Prostate gland (tissue), 2 donors: ENCODE measurements around the gene EPHB3. TPM values are rescaled to one million over a fixed set of nuclear protein-coding genes. Genes with fewer than 3 reads are reported as not detected.

ENCODE experiments used
- DNase-seq: peaks from one replicate; pipeline ENCODE4 v3.0.0-alpha.2; 2019; ENCODE audit warnings: low spot score
- H3K27ac ChIP-seq, 2 donors: fragments of 200-600 bp; sonication (generic); 2 replicates each; pipeline ENCODE4 v1.5.1; 2017 to 2019
- H3K27me3 ChIP-seq: fragments of 200-600 bp; sonication (generic); replicated peaks from 2 replicates; pipeline ENCODE4 v1.5.1; 2019; ENCODE audit not compliant: insufficient read depth
- H3K36me3 ChIP-seq, 2 donors: fragments of 200-600 bp; sonication (generic); 1 replicate in 1 of 2; 2 replicates in 1 of 2; pipeline versions ENCODE4 v1.5.1 to v1.8.1; 2017 to 2019
- H3K4me1 ChIP-seq: fragments of 200-600 bp; sonication (generic); replicated peaks from 2 replicates; pipeline ENCODE4 v1.5.1; 2019
- H3K4me3 ChIP-seq, 2 donors: fragments of 200-600 bp; sonication (generic); 2 replicates each; pipeline ENCODE4 v1.5.1; 2017 to 2019
- H3K9me3 ChIP-seq: fragments of 200-600 bp; sonication (generic); 2 replicates; pipeline ENCODE4 v1.5.1; 2017
- POLR2A ChIP-seq: fragments of 450-650 bp; IDR thresholded peaks from one replicate; pipeline ENCODE4 v1.6.1; 2016; ENCODE audit warnings: antibody characterized with exemption, mild to moderate bottlenecking
- POLR2AphosphoS5 ChIP-seq: sonication (generic); formaldehyde crosslinking; IDR thresholded peaks from one replicate; pipeline ENCODE4 v1.6.1; 2017; ENCODE audit warnings: antibody characterized with exemption
- WGBS: methylation state at CpG from one replicate; pipeline ENCODE4 v1.1.5; 2018; 5-methylcytosine and 5-hydroxymethylcytosine counted together
- intact Hi-C: fragments of 100-400 bp; cut with DNase I; formaldehyde crosslinking; loops from one replicate; pipeline ENCODE4 v1.14.2; 2022
- total RNA-seq, 2 donors: library from RNA; depleted of rRNA; stranded (reverse); fragments of >200 nt; gene quantifications; one replicate each; pipeline ENCODE4 v1.1.0, GENCODE V29; 2016
- TF ChIP-seq, protein P1 (sequence below), 4 experiments: fragments of 200-600 bp in 2 of 4; fragments of 450-650 bp in 2 of 4; sonication (generic) in 2 of 4; IDR thresholded peaks; 1 replicate in 3 of 4; 2 replicates in 1 of 4; pipeline ENCODE4 v1.5.1; 2016 to 2019; ENCODE audit warnings: antibody characterized with exemption in 4 of 4, mild to moderate bottlenecking in 2 of 4, moderate library complexity in 2 of 4

Gene EPHB3
- total RNA-seq, 2 donors from 2014 or later = 11.9 to 25.2 TPM

DNA sequence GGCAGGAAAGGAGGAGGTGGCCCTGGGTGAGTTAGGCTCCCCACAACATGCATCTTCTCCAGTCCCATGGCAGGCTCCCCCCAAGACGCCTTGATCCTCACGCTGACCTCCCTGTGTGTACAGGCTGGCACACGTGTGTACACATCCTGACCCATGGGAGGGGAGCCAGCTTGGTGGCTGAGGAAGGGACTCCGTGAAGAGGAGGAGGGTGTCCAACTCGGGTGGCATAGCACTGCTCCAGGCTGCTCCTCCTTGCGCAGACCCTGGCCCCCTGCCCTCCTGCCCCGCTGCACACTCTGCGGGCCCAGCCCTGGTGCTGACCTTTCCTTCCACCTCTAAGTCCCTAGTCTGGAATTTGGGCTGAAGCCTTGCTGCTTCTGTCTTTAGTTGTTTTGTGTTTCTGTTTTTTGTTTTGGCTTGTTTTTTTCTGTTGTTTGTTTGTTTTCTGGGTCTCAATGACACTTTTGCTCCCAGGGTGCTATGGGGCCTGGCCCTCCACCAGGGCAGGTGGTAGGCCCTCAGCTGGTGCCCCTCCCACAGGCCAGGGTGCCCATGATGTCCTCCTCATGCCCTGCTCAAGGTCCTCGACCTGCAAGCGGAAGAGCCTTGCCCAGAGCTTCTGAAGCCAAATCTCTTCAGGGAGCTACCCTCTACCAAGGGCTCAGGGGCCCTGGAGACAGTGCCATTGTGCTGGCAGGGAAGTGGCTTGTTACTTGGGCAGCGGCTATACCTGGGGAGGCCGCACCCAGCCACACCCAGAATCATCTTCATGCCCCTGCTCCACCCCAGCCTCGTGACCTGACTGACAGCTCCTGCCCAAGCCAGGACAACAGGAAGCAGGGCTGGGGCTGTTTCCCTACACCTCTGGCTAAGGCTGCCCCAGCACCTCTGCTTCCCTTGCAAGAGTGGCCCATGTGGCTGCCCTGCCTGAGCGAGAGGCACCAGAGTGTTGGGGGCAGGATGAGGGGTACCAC lies 5.1 kb downstream of the EPHB3 start:
- TF ChIP-seq POLR2A (no peak), POLR2AphosphoS5 (no peak)
- TF ChIP-seq, protein P1, sequence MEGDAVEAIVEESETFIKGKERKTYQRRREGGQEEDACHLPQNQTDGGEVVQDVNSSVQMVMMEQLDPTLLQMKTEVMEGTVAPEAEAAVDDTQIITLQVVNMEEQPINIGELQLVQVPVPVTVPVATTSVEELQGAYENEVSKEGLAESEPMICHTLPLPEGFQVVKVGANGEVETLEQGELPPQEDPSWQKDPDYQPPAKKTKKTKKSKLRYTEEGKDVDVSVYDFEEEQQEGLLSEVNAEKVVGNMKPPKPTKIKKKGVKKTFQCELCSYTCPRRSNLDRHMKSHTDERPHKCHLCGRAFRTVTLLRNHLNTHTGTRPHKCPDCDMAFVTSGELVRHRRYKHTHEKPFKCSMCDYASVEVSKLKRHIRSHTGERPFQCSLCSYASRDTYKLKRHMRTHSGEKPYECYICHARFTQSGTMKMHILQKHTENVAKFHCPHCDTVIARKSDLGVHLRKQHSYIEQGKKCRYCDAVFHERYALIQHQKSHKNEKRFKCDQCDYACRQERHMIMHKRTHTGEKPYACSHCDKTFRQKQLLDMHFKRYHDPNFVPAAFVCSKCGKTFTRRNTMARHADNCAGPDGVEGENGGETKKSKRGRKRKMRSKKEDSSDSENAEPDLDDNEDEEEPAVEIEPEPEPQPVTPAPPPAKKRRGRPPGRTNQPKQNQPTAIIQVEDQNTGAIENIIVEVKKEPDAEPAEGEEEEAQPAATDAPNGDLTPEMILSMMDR (IDR thresholded peaks at IDR 0.05) = no peak
- WGBS = 42% methylated on average over 14 of the region's 14 CpGs
- H3K27ac ChIP-seq = peak overlapping the region; percentile 83 to 87
- no peak overlapping the region for H3K4me3 ChIP-seq
- intact Hi-C loops = no loop called here
- H3K9me3 ChIP-seq = no peaks in the 10 kb centered on the region
- no peaks in the 10 kb centered on the region for H3K36me3 ChIP-seq
- H3K4me1 ChIP-seq = peaks cover 37% of the 10 kb centered on the region
- DNase-seq = peak; percentile 52
- H3K27me3 ChIP-seq = no peaks in the 10 kb centered on the region

DNA sequence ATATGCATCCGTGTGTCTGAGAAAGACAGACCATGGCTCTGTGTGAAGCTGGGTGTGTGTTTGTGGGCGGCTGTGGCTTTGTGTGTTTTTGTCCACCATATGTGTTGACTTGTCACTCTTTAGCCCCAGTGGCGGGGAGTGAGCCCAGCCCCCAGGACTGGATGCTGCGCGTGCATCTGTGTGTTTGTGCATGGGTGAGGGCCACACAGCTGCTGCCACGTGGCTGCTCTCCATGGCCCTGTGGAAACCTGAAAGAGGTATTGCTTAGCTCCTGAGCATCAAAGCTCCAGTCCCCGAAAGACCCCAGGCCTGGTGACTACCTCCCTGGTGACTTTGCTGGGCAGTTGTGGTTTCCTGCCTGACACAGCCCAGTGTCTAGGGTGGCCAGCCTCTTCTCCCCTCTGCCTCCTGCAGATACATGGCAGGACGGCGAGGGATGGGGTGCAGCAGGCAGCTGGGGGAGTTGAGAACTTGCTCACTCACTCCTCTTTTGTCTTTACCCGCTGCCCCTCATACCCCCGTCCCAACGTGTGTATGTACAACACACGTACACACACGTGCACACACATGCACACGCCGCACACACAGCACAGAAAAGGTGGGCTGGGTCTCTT lies 6.5 kb downstream of the EPHB3 start:
- Histone ChIP-seq H3K27me3 (no peaks in the 10 kb centered on the region), H3K4me1 (peaks cover 37% of the 10 kb centered on the region), H3K4me3 (peak overlapping the region; percentile 38 to 45), H3K27ac (peak overlapping the region; percentile 54 to 74), H3K36me3 (no peaks in the 10 kb centered on the region), H3K9me3 (no peaks in the 10 kb centered on the region)
- intact Hi-C loops = no loop called here
- WGBS = 39% methylated on average over 16 of the region's 16 CpGs
- no peak for TF ChIP-seq POLR2A
- TF ChIP-seq, protein P1 (IDR thresholded peaks at IDR 0.05) = no peak
- no peak for TF ChIP-seq POLR2AphosphoS5
- DNase-seq = no peak

DNA sequence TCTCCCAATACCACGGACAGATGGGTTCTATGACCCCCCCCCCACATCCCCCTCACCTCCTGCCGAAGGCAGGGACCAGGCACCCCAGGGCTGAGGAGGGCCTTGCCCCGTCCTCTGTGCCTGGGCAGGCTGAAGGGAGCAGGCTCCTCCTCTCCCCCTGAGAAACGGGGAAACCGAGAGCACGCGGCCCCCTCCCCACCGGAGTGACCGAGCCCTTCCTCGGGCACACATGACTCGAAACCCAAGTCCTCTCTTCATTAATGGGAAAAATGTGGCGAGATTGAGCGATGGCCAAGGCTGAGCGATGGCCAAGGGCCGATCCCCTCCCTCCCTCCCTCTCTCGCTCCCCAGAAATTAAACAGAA lies 7.0 kb downstream of the EPHB3 start:
- Histone ChIP-seq H3K4me1 (peaks cover 37% of the 10 kb centered on the region), H3K9me3 (no peaks in the 10 kb centered on the region), H3K4me3 (peak overlapping the region; percentile 38 to 45), H3K27me3 (no peaks in the 10 kb centered on the region), H3K36me3 (no peaks in the 10 kb centered on the region), H3K27ac (peak overlapping the region; percentile 54 to 74)
- intact Hi-C loops = no loop called here
- WGBS = 2% methylated on average over 16 of the region's 16 CpGs
- DNase-seq = no peak
- TF ChIP-seq, protein P1 (IDR thresholded peaks at IDR 0.05) = no peak
- TF ChIP-seq POLR2A = no peak
- TF ChIP-seq POLR2AphosphoS5 = no peak

DNA sequence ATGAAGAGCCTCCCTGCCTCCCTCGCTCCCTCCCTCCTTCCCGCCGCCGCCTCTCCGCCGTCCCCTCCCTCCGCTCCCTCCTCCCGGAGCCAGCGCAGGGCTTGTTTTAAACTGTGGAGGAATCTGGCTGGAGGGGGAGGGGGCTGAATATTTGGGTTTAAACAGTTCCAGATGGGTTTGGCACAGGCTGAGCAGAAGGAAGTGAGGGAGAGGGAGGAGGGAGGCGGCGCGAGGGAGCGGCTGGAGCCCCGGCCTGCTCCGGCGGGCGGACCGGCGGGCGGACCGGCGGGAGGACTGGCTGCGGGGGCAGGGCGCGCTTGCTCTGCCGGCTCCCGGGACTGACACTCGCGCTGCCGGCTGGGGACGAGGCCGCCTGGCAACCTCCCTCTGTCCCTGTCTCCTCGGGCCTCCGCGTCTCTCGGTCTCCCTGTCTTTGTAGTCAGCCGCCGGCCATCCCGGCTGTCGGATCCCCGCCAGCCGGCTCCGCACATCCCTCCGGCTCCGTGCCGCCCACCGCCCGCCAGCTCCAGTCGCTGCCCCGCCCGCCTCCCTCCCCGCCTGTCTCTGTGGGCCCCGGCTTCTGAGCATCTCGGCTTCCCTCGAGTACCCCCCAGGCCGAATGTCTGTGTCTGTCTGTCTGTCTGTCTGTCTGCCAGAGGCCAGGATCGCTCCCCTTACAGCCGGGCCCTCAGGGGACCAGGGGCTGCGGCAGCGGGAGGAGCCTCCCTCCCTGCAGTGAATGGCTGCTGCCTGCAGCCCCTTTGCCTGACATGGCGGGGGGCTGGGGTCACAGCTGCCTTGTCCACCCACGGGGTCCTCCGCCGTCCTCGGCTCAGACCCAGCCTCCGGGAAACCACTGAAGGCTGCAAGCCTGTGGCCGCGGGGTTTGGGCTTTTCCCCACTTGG lies 7.6 kb downstream of the EPHB3 start:
- TF ChIP-seq POLR2A (peak; percentile 19), POLR2AphosphoS5 (peak; percentile 63)
- TF ChIP-seq, protein P1 (IDR thresholded peaks at IDR 0.05) = no peak
- Histone ChIP-seq H3K9me3 (no peaks in the 10 kb centered on the region), H3K4me3 (peak overlapping the region; percentile 38 to 45), H3K27ac (peak overlapping the region; percentile 54 to 74), H3K27me3 (no peaks in the 10 kb centered on the region), H3K36me3 (no peaks in the 10 kb centered on the region), H3K4me1 (peaks cover 34% of the 10 kb centered on the region)
- 5% methylated on average over 66 of the region's 68 CpGs for WGBS
- DNase-seq = peak; percentile 70
- intact Hi-C loops = no loop called here
